GM12878 (cell line): Measurements from ENCODE around the gene SERTAD1.

Experiments
- CTCF ChIP-seq, 3 experiments: IDR thresholded peaks in 2 of 3; conservative IDR thresholded peaks in 1 of 3; 2 replicates each; pipeline ENCODE4 v1.5.1; 2011; ENCODE audit warnings: low read depth in 3 of 3, low read length in 3 of 3, mild to moderate bottlenecking in 3 of 3, control low read depth in 2 of 3, moderate library complexity in 2 of 3, inconsistent platforms in 1 of 3, mixed read lengths in 1 of 3; ENCODE audit not compliant: control insufficient read depth in 2 of 3, insufficient read depth in 1 of 3; ENCODE audit errors: extremely low read depth in 1 of 3
- CUX1 ChIP-seq: IDR thresholded peaks from 2 replicates; pipeline ENCODE4 v1.6.1; 2012; ENCODE audit warnings: improper control_type of control experiment, low read depth, low read length; ENCODE audit not compliant: insufficient replicate concordance
- GABPA ChIP-seq: IDR thresholded peaks from 2 replicates; pipeline ENCODE4 v1.6.1; 2014; ENCODE audit warnings: antibody characterized with exemption, low read depth, mild to moderate bottlenecking, inconsistent platforms
- MYB ChIP-seq: fragments of 150-350 bp; IDR thresholded peaks from 2 replicates; pipeline ENCODE4 v1.6.1; 2014; ENCODE audit warnings: mild to moderate bottlenecking, low read depth, low read length, borderline replicate concordance
- PBX3 ChIP-seq: IDR thresholded peaks from 2 replicates; pipeline ENCODE4 v1.6.1; 2011; ENCODE audit warnings: mild to moderate bottlenecking, low read depth, low read length, moderate library complexity; ENCODE audit not compliant: insufficient replicate concordance
- SP1 ChIP-seq: IDR thresholded peaks from one replicate; pipeline ENCODE4 v1.6.1; 2011; ENCODE audit warnings: low read depth, low read length
- TARDBP ChIP-seq: IDR thresholded peaks from 2 replicates; pipeline ENCODE4 v1.6.1; 2016; ENCODE audit warnings: borderline replicate concordance
- ZNF384 ChIP-seq: IDR thresholded peaks from 2 replicates; pipeline ENCODE4 v1.6.1; 2012; ENCODE audit warnings: low read depth, mild to moderate bottlenecking, low read length, improper control_type of control experiment, borderline replicate concordance

DNA sequence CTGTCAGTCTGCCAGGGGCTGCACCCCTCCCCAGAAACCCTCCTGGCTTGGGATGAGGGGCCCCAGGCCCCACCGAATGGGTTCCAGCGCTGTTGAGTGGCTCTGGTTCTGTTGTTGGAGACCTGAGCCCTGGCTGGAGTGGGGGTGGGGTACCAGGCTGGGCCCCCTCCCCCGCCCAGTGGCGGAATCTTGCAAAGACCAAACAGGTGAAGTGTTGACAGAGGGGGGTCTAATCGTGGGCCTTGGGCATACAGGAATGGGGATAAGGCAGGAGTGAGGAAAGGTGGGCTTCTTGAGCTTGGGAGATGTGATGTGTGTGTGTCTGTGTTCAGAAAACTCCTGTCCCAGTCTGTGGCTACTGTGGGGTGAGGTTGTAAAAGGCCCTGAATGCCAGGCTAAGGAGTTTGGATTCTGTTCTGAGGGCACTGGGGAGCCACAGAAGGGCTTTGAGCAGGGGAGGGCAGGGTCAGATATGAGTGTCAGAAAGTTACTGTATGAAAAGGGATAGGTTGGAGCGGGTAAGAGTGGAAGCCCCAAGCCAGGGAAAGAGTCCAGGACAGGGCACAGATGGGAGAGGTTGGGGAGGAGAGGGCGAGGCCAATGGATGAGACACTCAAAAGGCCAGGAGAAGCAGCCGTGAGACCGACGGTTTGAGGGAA, 35.6 kb downstream of the SERTAD1 start, which contains the start of gene HIPK4:
- TF ChIP-seq MYB (no peak), GABPA (no peak), CTCF (IDR thresholded peaks at IDR 0.05 in 2 of 3, conservative IDR thresholded peaks at IDR 0.05 in 1 of 3; ENCODE audit: control insufficient read depth in 2 of 3, extremely low read depth in 1 of 3, insufficient read depth in 1 of 3, low read depth in 3 of 3, low read length in 3 of 3) (no peak), CUX1 (no peak), TARDBP (no peak), ZNF384 (no peak), SP1 (no peak), PBX3 (no peak)
